Measurements from ENCODE around the gene RAPGEF4.

Gene RAPGEF4

DNA sequence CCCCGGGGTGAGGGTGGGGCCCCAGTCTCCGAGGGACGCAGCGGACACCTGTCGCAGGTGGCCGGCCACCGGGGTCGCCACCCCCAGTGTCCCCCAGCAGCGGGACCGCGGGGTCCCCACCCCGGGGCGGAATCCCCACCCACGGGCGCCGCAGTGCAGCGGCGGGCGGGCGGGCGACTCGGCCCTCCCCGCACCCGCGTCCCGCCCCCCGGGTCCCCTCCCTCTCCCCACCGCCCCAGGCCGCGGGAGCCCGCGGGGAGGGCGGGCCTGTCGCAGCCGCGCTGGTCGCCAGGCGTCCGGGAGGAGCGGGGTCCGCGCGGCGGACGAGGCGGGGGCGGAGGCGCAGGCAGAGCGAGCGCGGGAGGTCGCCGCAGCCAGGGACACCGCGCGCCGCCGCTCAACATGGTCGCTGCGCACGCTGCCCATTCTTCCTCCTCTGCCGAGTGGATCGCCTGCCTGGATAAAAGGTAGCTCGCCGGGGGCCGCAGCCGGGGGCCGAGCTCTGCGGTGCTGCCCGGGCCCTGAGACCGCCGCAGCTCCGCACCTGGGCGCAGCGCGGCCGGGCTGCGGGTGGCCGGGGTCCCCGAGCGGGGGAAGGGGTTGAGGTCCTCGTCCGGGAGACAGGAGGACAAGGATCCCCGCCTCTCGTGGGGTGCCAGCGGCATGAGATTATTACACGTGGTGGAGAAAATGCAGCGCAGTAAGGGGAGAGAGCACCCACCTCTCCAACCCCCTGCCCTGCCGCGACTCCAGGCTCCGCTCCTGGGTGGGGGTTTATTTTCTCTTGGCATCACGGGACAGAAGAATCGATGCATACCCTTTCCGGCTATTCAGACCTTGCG, at the start of gene RAPGEF4:
Gene RAPGEF4 (plus strand): TSS at position 264 of the 842 bp plus-strand sequence. CDS start 139 bp downstream, at position 403.
- Histone ChIP-seq H3K79me2 (ENCODE audit: insufficient read depth, low read length) (no peaks in the 10 kb centered on the region), H3K9ac (ENCODE audit: low read depth, low read length, poor library complexity, severe bottlenecking) (no peak within 1 kb of the TSS), H3K4me2 (ENCODE audit: low read depth, low read length, poor library complexity, severe bottlenecking) (no peak within 1 kb of the TSS), H3K4me3 (ENCODE audit: low read length, poor library complexity, severe bottlenecking) (no peak within 1 kb of the TSS), H3K27me3 (ENCODE audit: insufficient read depth, low read length, poor library complexity, severe bottlenecking) (no peaks in the 10 kb centered on the region), H3F3A (ENCODE audit: low read depth) (no peaks in the 10 kb centered on the region), H3K36me3 (ENCODE audit: insufficient read depth, low read length) (no peaks in the 10 kb centered on the region), H3K4me1 (ENCODE audit: insufficient read depth, low read length, poor library complexity, severe bottlenecking) (no peaks in the 10 kb centered on the region), H3K9me3 (ENCODE audit: insufficient read depth, low read depth, low read length) (no peaks in the 10 kb centered on the region), H4K20me1 (ENCODE audit: insufficient read depth, low read length, poor library complexity, severe bottlenecking) (no peaks in the 10 kb centered on the region), H2AFZ (ENCODE audit: low read length) (no peak within 1 kb of the TSS), H3K9me2 (replicated peaks; ENCODE audit: low read depth, low read length) (no peaks in the 10 kb centered on the region)
- no peak for TF ChIP-seq EZH2phosphoT487 (IDR thresholded peaks at IDR 0.05; ENCODE audit: borderline replicate concordance)
- TF ChIP-seq, protein P1, sequence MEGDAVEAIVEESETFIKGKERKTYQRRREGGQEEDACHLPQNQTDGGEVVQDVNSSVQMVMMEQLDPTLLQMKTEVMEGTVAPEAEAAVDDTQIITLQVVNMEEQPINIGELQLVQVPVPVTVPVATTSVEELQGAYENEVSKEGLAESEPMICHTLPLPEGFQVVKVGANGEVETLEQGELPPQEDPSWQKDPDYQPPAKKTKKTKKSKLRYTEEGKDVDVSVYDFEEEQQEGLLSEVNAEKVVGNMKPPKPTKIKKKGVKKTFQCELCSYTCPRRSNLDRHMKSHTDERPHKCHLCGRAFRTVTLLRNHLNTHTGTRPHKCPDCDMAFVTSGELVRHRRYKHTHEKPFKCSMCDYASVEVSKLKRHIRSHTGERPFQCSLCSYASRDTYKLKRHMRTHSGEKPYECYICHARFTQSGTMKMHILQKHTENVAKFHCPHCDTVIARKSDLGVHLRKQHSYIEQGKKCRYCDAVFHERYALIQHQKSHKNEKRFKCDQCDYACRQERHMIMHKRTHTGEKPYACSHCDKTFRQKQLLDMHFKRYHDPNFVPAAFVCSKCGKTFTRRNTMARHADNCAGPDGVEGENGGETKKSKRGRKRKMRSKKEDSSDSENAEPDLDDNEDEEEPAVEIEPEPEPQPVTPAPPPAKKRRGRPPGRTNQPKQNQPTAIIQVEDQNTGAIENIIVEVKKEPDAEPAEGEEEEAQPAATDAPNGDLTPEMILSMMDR (conservative IDR thresholded peaks at IDR 0.05; ENCODE audit: low read length): no peak

DNA sequence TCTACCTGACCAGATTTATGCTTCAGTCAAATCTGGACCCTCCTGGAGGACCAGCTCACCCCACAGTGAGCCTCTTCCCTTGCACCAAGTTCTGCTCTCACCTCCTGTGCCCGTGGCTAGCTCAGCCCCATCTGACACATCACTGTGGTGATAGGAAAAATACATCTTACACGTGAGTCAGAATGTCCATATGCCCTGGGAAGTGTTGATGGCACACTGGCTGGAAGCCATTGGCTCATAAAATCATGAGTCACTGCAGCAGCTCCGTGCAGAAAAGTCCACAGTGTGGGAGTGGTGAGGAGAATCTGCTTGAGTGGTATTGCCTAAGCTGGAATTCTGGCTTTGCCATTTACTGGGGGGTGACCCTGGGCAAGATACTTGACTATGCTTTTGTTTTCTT, 42.6 kb upstream of the RAPGEF4 start:
- TF ChIP-seq, protein P1 (conservative IDR thresholded peaks at IDR 0.05; ENCODE audit: low read length): no peak
- no peak for TF ChIP-seq EZH2phosphoT487 (IDR thresholded peaks at IDR 0.05; ENCODE audit: borderline replicate concordance)
- Histone ChIP-seq H3K79me2 (ENCODE audit: insufficient read depth, low read length) (no peaks in the 10 kb centered on the region), H3K9me2 (replicated peaks; ENCODE audit: low read depth, low read length) (no peaks in the 10 kb centered on the region), H3K9ac (ENCODE audit: low read depth, low read length, poor library complexity, severe bottlenecking) (no peak overlapping the region), H3K4me1 (ENCODE audit: insufficient read depth, low read length, poor library complexity, severe bottlenecking) (peaks cover 11% of the 10 kb centered on the region), H3F3A (ENCODE audit: low read depth) (no peaks in the 10 kb centered on the region), H3K36me3 (ENCODE audit: insufficient read depth, low read length) (no peaks in the 10 kb centered on the region), H4K20me1 (ENCODE audit: insufficient read depth, low read length, poor library complexity, severe bottlenecking) (no peaks in the 10 kb centered on the region), H3K4me2 (ENCODE audit: low read depth, low read length, poor library complexity, severe bottlenecking) (no peak overlapping the region), H3K4me3 (ENCODE audit: low read length, poor library complexity, severe bottlenecking) (no peak overlapping the region), H3K9me3 (ENCODE audit: insufficient read depth, low read depth, low read length) (no peaks in the 10 kb centered on the region), H3K27me3 (ENCODE audit: insufficient read depth, low read length, poor library complexity, severe bottlenecking) (no peaks in the 10 kb centered on the region), H2AFZ (ENCODE audit: low read length) (no peak overlapping the region)

DNA sequence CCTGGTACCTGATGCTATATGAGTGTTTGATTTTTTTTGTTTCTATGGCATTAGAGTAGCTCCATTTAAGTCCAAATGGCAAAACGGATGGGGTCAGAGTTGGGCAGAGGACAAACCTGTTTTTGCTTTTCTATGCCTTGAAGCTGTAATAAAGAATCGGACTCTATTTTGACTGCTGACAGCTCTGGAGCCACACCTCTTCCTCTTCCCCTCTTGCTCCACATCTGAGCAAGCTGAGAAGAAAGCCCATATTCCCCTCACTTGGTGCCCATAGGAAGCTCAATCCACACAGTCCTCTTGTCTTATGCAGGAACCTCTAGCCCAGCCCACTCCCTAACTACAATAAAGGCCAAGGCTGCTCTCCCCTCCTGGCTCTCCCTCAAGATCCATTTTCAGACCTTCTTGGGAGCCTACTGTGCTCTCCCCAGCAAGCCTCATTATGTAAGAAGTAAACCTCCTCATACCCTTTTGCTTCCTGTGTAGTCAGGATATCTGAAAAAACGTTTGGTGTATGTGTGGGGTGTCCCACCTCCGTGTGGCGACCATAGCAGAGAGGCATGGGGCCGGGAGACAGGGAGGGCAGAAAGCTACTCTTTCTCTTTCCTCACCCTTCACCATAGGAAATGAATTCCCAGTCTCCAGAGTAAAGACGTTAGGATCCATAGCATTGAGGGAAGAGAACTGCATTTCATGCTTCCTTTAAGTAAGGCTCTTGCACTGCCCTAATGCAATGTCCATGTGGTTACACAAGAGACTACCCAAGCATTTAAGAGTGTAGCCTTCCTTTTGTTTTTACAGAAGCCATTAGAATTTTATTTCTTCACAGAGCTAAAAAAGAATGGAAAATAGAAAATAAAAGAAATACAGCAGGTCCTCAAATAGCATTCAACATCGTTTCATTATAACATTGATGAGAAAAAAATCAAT, 41.9 kb upstream of the RAPGEF4 start:
- no peaks in the 10 kb centered on the region for H3K9me3 ChIP-seq (ENCODE audit: insufficient read depth, low read depth, low read length)
- H2AFZ ChIP-seq (ENCODE audit: low read length): peak overlapping the region; percentile 57; the same call in 1 of the 2 replicates
- H3K9ac ChIP-seq (ENCODE audit: low read depth, low read length, poor library complexity, severe bottlenecking): no peak overlapping the region
- H3K36me3 ChIP-seq (ENCODE audit: insufficient read depth, low read length): no peaks in the 10 kb centered on the region
- H3K4me2 ChIP-seq (ENCODE audit: low read depth, low read length, poor library complexity, severe bottlenecking): no peak overlapping the region
- H3K9me2 ChIP-seq (replicated peaks; ENCODE audit: low read depth, low read length): no peaks in the 10 kb centered on the region
- peaks cover 17% of the 10 kb centered on the region for H3K4me1 ChIP-seq (ENCODE audit: insufficient read depth, low read length, poor library complexity, severe bottlenecking)
- H3K79me2 ChIP-seq (ENCODE audit: insufficient read depth, low read length): no peaks in the 10 kb centered on the region
- H3K4me3 ChIP-seq (ENCODE audit: low read length, poor library complexity, severe bottlenecking): no peak overlapping the region
- H3F3A ChIP-seq (ENCODE audit: low read depth): no peaks in the 10 kb centered on the region
- no peak for TF ChIP-seq EZH2phosphoT487 (IDR thresholded peaks at IDR 0.05; ENCODE audit: borderline replicate concordance)
- TF ChIP-seq, protein P1 (conservative IDR thresholded peaks at IDR 0.05; ENCODE audit: low read length): no peak
- no peaks in the 10 kb centered on the region for H3K27me3 ChIP-seq (ENCODE audit: insufficient read depth, low read length, poor library complexity, severe bottlenecking)
- H4K20me1 ChIP-seq (ENCODE audit: insufficient read depth, low read length, poor library complexity, severe bottlenecking): no peaks in the 10 kb centered on the region
